Measurements from ENCODE around the gene KLC4.
"Not testable (repeated sequence)": the region's sequence is repeated elsewhere in the genome, so short reads cannot be mapped to it uniquely, and the experiment has no call there.

Gene KLC4

GRCh38 chr6:43093436-43094289 lies 34.2 kb downstream of the KLC4 start:
- DNase-seq (ENCODE audit: low read depth), result no peak

DNA sequence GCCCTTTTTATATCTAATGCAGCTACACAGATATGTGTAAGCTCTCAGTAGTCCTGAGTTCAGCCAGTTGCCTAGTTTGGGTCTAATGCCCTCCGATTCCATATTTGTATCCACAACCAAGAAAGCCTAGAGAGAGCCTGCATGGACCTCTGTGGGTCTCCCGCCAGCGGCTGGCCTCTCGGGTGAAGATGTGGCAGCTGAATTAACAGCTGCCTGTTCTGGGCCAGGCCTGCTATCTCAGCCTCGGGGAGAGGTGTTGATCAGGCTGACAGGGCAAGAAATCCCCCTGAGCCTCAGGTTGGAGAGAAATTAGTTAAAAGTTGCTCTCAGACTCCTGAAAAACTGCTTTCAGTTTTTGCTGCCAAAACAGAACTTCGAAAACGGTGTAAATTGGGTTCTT lies 36.5 kb downstream of the KLC4 start:
- DNase-seq (ENCODE audit: low read depth), result no peak

- no peak for DNase-seq (ENCODE audit: low read depth)
Measured at GRCh38 chr6:43096451-43097097, 37.1 kb downstream of the KLC4 start.

DNA sequence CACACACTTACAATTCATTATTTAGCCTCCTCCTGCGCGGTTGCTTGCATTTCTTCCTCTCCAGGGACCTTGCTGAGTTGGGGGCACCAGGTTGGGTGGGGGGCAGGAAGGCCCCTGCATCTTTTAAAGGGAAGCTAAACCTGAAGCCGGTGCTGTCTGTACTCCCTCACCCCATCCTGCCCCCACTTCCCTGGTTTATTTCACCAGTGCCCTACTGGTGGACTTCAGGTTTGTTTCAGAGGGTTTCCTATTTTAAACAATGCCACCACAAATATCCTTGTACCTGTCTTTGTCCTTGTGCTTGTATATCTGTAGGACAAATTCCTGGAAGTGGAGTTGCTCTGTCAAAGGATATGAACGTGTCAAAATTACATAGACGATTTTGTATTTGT lies 37.7 kb downstream of the KLC4 start:
- DNase-seq (ENCODE audit: low read depth), result no peak

DNA sequence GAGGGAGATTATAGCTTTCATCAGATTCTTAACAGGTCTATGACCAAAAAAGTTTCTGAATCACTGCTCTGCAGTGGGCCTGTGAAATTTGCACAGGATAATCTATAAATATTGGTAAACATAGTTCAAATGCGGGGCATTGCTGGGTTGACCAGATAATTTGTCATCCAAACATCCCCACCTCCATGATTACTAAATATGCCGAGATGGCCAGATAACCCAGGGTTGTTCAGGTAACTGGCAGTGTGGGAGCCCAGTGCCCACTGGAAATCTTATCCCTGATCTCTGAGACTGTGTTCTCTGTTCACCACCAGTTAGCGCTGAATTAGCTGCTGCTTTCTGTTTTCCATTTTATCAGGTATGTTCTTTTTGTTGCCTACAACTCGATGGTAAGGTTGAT lies 38.1 kb downstream of the KLC4 start:
- no peak for DNase-seq (ENCODE audit: low read depth)

- no peak for DNase-seq (ENCODE audit: low read depth)
Measured at GRCh38 chr6:43101497-43101896, 42.1 kb downstream of the KLC4 start.

GRCh38 chr6:43103253-43103876 lies 43.9 kb downstream of the KLC4 start:
- DNase-seq (ENCODE audit: low read depth), result no peak

- no peak for DNase-seq (ENCODE audit: low read depth)
Measured at GRCh38 chr6:43105538-43106222, 46.2 kb downstream of the KLC4 start.

GRCh38 chr6:43107344-43108062 lies 48.1 kb downstream of the KLC4 start:
- DNase-seq (ENCODE audit: low read depth), result no peak

DNA sequence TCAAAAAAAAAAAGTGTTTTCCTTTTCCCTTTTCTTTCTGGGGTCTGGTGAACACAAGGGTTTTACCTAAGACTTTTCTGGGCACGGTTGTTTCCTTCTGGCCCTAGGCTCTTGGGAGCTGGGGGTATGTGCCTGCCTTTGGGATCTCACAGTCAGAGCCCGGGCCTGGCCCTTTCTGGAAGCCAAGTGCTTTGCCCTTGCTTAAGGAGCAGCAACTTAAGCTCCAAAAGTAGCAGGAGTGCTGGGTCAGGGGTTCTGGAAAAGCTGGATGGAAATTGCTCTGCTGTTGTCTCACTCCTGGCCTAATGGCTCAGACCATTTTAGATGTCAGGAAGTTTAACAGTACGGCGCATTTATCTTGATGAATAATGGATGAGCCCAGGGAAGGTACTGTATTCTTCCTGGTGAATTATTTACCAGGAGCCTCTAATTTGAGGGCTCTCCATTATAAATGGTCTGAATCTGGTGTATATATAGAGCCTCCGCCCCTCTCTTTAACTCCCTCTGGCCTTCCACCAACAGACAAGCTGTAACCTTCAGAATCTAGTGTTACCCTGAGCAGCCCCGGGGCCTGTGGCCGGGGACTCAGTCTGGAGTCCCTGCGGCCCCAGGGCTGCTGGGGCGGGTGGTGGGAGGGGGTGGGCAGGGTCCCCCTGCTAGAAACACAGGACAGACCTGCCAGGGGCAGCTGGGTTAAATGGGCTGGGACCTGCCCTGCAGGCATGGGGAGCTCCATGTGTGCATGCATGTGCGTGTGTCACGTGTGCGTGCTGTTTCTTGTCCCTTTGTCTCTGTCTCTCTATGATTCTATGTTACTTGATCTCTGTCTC lies 54.2 kb downstream of the KLC4 start:
- DNase-seq (ENCODE audit: low read depth), result no peak

DNA sequence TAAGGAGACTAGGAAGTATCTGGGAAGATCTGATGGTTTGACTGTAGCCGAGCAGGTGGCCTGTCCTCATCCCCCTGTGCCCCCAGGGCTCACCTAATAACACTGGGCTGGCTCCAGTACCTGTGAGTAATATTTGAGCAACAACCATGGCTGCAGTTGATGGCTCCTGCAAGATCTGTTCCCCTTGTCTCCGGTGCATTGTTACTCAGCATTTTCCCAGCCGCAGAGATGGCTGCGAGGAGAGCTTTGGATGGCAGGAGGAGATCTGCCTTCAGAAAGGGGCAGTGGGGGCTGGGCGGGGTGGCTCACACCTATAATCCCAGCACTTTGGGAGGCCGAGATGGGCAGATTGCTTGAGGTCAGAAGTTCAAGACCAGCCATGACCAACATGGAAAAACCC lies 55.9 kb downstream of the KLC4 start:
- DNase-seq (ENCODE audit: low read depth), result no peak

GRCh38 chr6:43117466-43117865 lies 58.0 kb downstream of the KLC4 start:
- DNase-seq (ENCODE audit: low read depth), result not testable (repeated sequence)

DNA sequence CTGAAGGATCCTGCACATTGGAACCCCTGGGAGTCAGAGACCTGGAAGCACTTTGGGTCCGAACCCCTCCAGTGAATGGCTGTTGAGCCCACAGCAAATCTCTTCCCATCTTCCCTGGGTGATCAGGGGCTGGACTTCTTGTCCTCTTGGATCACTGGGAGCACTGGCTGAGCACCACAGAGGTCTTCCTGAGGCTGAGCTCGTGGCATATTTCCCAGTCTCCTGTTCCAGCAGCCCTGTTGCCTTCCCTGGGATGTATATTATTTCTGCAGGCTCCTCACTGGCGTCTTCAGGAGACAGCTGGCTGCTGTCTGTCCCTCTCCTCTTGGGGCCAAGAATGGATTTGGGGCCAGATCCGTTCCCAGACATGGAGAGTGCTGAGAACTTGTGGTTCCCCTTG lies 60.1 kb downstream of the KLC4 start:
- DNase-seq (ENCODE audit: low read depth), result no peak

- no peak for DNase-seq (ENCODE audit: low read depth)
Measured at GRCh38 chr6:43120101-43120763, 60.8 kb downstream of the KLC4 start.

- DNase-seq (ENCODE audit: low read depth), result no peak
Measured at GRCh38 chr6:43120944-43121913, 61.8 kb downstream of the KLC4 start.

- no peak for DNase-seq (ENCODE audit: low read depth)
Measured at GRCh38 chr6:43122146-43122545, 62.7 kb downstream of the KLC4 start.

DNA sequence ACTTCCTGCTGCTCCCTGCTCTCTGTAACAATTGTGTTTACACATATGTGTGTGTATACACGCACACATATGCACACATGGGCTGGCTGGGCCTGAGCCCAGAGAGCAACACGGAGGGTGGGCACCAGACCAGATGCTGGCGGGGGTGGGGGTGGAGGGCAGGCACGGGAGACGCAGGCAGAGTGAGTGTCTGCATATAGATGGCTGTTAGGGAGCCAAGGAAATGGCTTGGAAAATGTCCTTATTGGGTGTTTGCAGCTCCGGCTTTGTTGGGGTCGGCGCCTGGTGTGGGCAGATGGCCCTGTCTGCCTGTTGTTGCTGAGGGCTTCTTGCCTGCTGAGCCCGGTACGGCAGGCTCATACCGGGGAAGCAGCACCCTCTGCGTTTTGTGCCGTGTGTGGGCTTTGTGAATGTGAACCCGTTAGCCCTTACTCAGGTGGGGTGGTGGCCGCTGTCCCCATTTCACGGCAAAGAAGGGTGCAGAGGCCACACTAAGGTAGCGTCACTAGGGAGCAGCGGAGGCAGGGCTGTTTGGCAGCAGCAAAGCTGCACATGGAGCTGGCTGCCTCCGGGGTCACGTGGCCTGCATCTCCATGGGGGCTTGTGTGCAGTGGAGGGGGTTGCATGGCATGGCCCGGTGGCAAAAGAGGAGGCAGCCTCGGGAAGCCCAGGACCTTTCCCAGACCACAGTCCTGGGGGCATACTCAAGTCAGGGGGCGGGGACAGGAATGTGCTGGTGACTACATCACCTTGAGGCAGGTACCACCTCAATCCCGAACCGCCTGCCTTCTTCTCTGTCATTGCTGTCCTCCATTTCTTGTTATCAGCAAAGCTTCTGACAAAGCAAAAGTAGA lies 64.3 kb downstream of the KLC4 start:
- no peak for DNase-seq (ENCODE audit: low read depth)

- DNase-seq (ENCODE audit: low read depth), result no peak
Measured at GRCh38 chr6:43124481-43124880, 65.0 kb downstream of the KLC4 start.
